T-helper 17 cell (primary cell): ENCODE data around the gene EXOSC1. TPM values are rescaled to one million over a fixed set of nuclear protein-coding genes. Genes with fewer than 3 reads are reported as not detected.
"Not testable (repeated sequence)": the region's sequence is repeated elsewhere in the genome, so short reads cannot be mapped to it uniquely, and the experiment has no call there.

Experiments
- ATAC-seq: fragments of 150-1000 bp; cut with Tn5 transposase; 2 replicates; pipeline ENCODE4 v1.10.0; 2021; ENCODE audit warnings: mild to moderate bottlenecking, moderate library complexity
- DNase-seq, 3 donors: peaks; one replicate each; pipeline versions ENCODE4 v3.0.0 to v3.0.0-alpha.2; 2020 to 2021
- H3K9me3 ChIP-seq: one replicate; pipeline ENCODE4 v1.7.0; 2013; ENCODE audit warnings: low read length, mild to moderate bottlenecking; ENCODE audit not compliant: control insufficient read depth, poor library complexity, severe bottlenecking
- H3K27ac Mint-ChIP-seq: one replicate; pipeline ENCODE4 v1.8.0; 2022; ENCODE audit warnings: mild to moderate bottlenecking, moderate library complexity, mixed read lengths
- H3K27me3 Mint-ChIP-seq: one replicate; pipeline ENCODE4 v1.8.0; 2022; ENCODE audit warnings: mixed read lengths
- H3K36me3 Mint-ChIP-seq: one replicate; pipeline ENCODE4 v1.8.0; 2022; ENCODE audit warnings: low read depth, mixed read lengths
- H3K4me1 Mint-ChIP-seq: one replicate; pipeline ENCODE4 v1.8.0; 2022; ENCODE audit warnings: mild to moderate bottlenecking, mixed read lengths
- H3K4me3 Mint-ChIP-seq: one replicate; pipeline ENCODE4 v1.8.0; 2022; ENCODE audit warnings: mild to moderate bottlenecking, moderate library complexity, mixed read lengths
- total RNA-seq, 4 donors: library from RNA in 2 of 4; stranded (reverse) in 2 of 4; gene quantifications; one replicate each; pipeline ENCODE4 v1.2.3 and lab custom pipeline; 2022 to 2026

The EXOSC1 gene
- total RNA-seq, 2 donors from 2014 or later: 32.0 to 38.6 TPM

- H3K9me3 ChIP-seq: no peaks in the 10 kb centered on the region
- H3K27ac Mint-ChIP-seq: no peak overlapping the region
- peaks cover 12% of the 10 kb centered on the region for H3K36me3 Mint-ChIP-seq
- H3K4me1 Mint-ChIP-seq: peaks cover 3% of the 10 kb centered on the region
- no peak for DNase-seq
- H3K27me3 Mint-ChIP-seq: no peaks in the 10 kb centered on the region
- ATAC-seq: no peak
- H3K4me3 Mint-ChIP-seq: no peak overlapping the region
Observed at GRCh38 chr10:97474918-97475317, 29.1 kb upstream of the EXOSC1 start.

- H3K36me3 Mint-ChIP-seq, H3K27me3 Mint-ChIP-seq, H3K4me1 Mint-ChIP-seq, H3K4me3 Mint-ChIP-seq, H3K27ac Mint-ChIP-seq, H3K9me3 ChIP-seq, ATAC-seq, DNase-seq: not testable (repeated sequence)
Observed at GRCh38 chr10:97468781-97469180, 23.0 kb upstream of the EXOSC1 start.

GRCh38 chr10:97468162-97468561, 22.4 kb upstream of the EXOSC1 start:
- Mint-ChIP-seq H3K36me3 (peaks cover 2% of the 10 kb centered on the region), H3K4me3 (no peak overlapping the region), H3K27ac (no peak overlapping the region), H3K27me3 (no peaks in the 10 kb centered on the region), H3K4me1 (no peaks in the 10 kb centered on the region)
- ATAC-seq (no peak), DNase-seq (no peak)
- H3K9me3 ChIP-seq: no peaks in the 10 kb centered on the region

- ATAC-seq (no peak), DNase-seq (no peak)
- H3K4me1 Mint-ChIP-seq: no peaks in the 10 kb centered on the region
- H3K9me3 ChIP-seq: no peaks in the 10 kb centered on the region
- H3K36me3 Mint-ChIP-seq: peaks cover 2% of the 10 kb centered on the region
- no peak overlapping the region for H3K27ac Mint-ChIP-seq
- H3K4me3 Mint-ChIP-seq: no peak overlapping the region
- H3K27me3 Mint-ChIP-seq: no peaks in the 10 kb centered on the region
Observed at GRCh38 chr10:97466755-97467154, 20.9 kb upstream of the EXOSC1 start.

GRCh38 chr10:97465982-97466381, 20.2 kb upstream of the EXOSC1 start:
- ATAC-seq: no peak
- Mint-ChIP-seq H3K4me3 (no peak overlapping the region), H3K36me3 (peaks cover 2% of the 10 kb centered on the region), H3K27me3 (no peaks in the 10 kb centered on the region), H3K27ac (no peak overlapping the region), H3K4me1 (no peaks in the 10 kb centered on the region)
- H3K9me3 ChIP-seq: no peaks in the 10 kb centered on the region
- DNase-seq: no peak

GRCh38 chr10:97464226-97464625, 18.4 kb upstream of the EXOSC1 start:
- no peaks in the 10 kb centered on the region for H3K9me3 ChIP-seq
- ATAC-seq: no peak
- H3K36me3 Mint-ChIP-seq: peaks cover 5% of the 10 kb centered on the region
- DNase-seq: no peak
- no peak overlapping the region for H3K27ac Mint-ChIP-seq
- H3K4me3 Mint-ChIP-seq: no peak overlapping the region
- no peaks in the 10 kb centered on the region for H3K27me3 Mint-ChIP-seq
- H3K4me1 Mint-ChIP-seq: no peaks in the 10 kb centered on the region

GRCh38 chr10:97463363-97464132, 17.7 kb upstream of the EXOSC1 start:
- no peaks in the 10 kb centered on the region for H3K27me3 Mint-ChIP-seq
- H3K9me3 ChIP-seq: no peaks in the 10 kb centered on the region
- H3K27ac Mint-ChIP-seq: no peak overlapping the region
- H3K4me3 Mint-ChIP-seq: no peak overlapping the region
- DNase-seq (no peak), ATAC-seq (peak; percentile 75)
- H3K36me3 Mint-ChIP-seq: peaks cover 8% of the 10 kb centered on the region
- no peaks in the 10 kb centered on the region for H3K4me1 Mint-ChIP-seq

GRCh38 chr10:97462309-97462708, 16.5 kb upstream of the EXOSC1 start:
- no peaks in the 10 kb centered on the region for H3K9me3 ChIP-seq
- H3K4me1 Mint-ChIP-seq: no peaks in the 10 kb centered on the region
- H3K4me3 Mint-ChIP-seq: no peak overlapping the region
- H3K27ac Mint-ChIP-seq: no peak overlapping the region
- peaks cover 8% of the 10 kb centered on the region for H3K36me3 Mint-ChIP-seq
- DNase-seq: no peak
- ATAC-seq: no peak
- no peaks in the 10 kb centered on the region for H3K27me3 Mint-ChIP-seq

- H3K36me3 Mint-ChIP-seq: peaks cover 6% of the 10 kb centered on the region
- H3K4me1 Mint-ChIP-seq: no peaks in the 10 kb centered on the region
Observed at GRCh38 chr10:97459933-97460332, 14.1 kb upstream of the EXOSC1 start.

GRCh38 chr10:97459111-97459510, 13.3 kb upstream of the EXOSC1 start:
- no peaks in the 10 kb centered on the region for H3K4me1 Mint-ChIP-seq
- no peak for DNase-seq
- peaks cover 6% of the 10 kb centered on the region for H3K36me3 Mint-ChIP-seq
- no peak for ATAC-seq
- no peaks in the 10 kb centered on the region for H3K27me3 Mint-ChIP-seq
- H3K9me3 ChIP-seq: no peaks in the 10 kb centered on the region
- no peak overlapping the region for H3K4me3 Mint-ChIP-seq
- H3K27ac Mint-ChIP-seq: no peak overlapping the region

More at GRCh38 chr10:97459933-97460332, 14.1 kb upstream of the EXOSC1 start:
- no peak for DNase-seq
- Mint-ChIP-seq H3K27ac (peak overlapping the region; percentile 54), H3K4me3 (no peak overlapping the region), H3K27me3 (no peaks in the 10 kb centered on the region)
- no peak for ATAC-seq
- no peaks in the 10 kb centered on the region for H3K9me3 ChIP-seq

- no peak overlapping the region for H3K4me3 Mint-ChIP-seq
- DNase-seq (no peak), ATAC-seq (no peak)
- H3K27me3 Mint-ChIP-seq: no peaks in the 10 kb centered on the region
- no peaks in the 10 kb centered on the region for H3K9me3 ChIP-seq
- H3K36me3 Mint-ChIP-seq: peaks cover 6% of the 10 kb centered on the region
- peaks cover 2% of the 10 kb centered on the region for H3K4me1 Mint-ChIP-seq
- no peak overlapping the region for H3K27ac Mint-ChIP-seq
Observed at GRCh38 chr10:97456686-97457065, 10.9 kb upstream of the EXOSC1 start.

GRCh38 chr10:97456034-97456685, 10.4 kb upstream of the EXOSC1 start:
- peak overlapping the region; percentile 70 for H3K27ac Mint-ChIP-seq
- H3K27me3 Mint-ChIP-seq: no peaks in the 10 kb centered on the region
- DNase-seq (no peak), ATAC-seq (no peak)
- H3K9me3 ChIP-seq: no peaks in the 10 kb centered on the region
- H3K36me3 Mint-ChIP-seq: peaks cover 6% of the 10 kb centered on the region
- H3K4me1 Mint-ChIP-seq: peaks cover 2% of the 10 kb centered on the region
- H3K4me3 Mint-ChIP-seq: no peak overlapping the region

- Mint-ChIP-seq H3K4me3 (no peak overlapping the region), H3K4me1 (peaks cover 9% of the 10 kb centered on the region), H3K27me3 (no peaks in the 10 kb centered on the region), H3K27ac (peak overlapping the region; percentile 69), H3K36me3 (peaks cover 3% of the 10 kb centered on the region)
- ATAC-seq: no peak
- H3K9me3 ChIP-seq: no peaks in the 10 kb centered on the region
- no peak for DNase-seq
Observed at GRCh38 chr10:97454330-97455036, 8.7 kb upstream of the EXOSC1 start.
